Spleen (tissue), 7 donors: ENCODE data around the gene PTPRK.

ENCODE experiments used
- CTCF ChIP-seq, 11 experiments: fragments of 200-600 bp in 7 of 11; fragments of 450-650 bp in 4 of 11; sonication (generic) in 4 of 11; IDR thresholded peaks in 8 of 11; conservative IDR thresholded peaks in 3 of 11; 1 replicate in 7 of 11; 2 replicates in 4 of 11; pipeline versions ENCODE4 v1.4.0 to v1.8.0; 2016 to 2021; ENCODE audit warnings: antibody characterized with exemption in 11 of 11, inconsistent platforms in 4 of 11, mild to moderate bottlenecking in 1 of 11
- POLR2AphosphoS5 ChIP-seq, 3 donors: sonication (generic); formaldehyde crosslinking; IDR thresholded peaks; one replicate each; pipeline ENCODE4 v1.5.1; 2017; ENCODE audit warnings: antibody characterized with exemption in 3 of 3
- donor health status: DM: no; HTN: no; CAD: no; lungs with moderate emphysema.
- donor health status: DM: no; HTN: no; CAD: no.
- donor health status: DM: no; HTN: no; CAD: no.

DNA sequence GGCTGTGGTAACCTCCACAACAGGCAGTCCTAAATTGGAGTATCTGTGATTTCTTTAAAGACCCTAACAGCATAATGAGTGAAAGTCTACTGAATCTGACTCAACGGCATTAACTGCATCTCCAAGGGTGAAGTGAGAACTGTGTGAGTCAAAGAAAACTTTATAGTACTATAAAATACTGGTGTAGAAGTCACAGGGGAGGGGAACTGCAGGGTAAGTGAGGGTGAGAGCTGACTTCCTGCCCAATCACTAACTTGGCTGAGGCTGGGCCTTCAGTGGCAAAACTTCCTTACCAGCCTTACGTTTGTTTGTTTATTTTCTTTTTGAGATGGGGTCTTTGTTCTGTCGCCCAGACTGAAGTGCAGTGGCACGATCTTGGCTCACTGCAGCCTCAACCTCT lies 109.8 kb downstream of the PTPRK start:
- no peak for TF ChIP-seq CTCF (IDR thresholded peaks at IDR 0.05 in 8 of 11, conservative IDR thresholded peaks at IDR 0.05 in 3 of 11)
- no peak for TF ChIP-seq POLR2AphosphoS5 (IDR thresholded peaks at IDR 0.05)
